ENCODE measurements around the gene SOS2. TPM values are rescaled to one million over a fixed set of nuclear protein-coding genes. Genes with fewer than 3 reads are reported as not detected.

The SOS2 gene
- total RNA-seq, 1 experiment from 2014 or later = 11.7 TPM

DNA sequence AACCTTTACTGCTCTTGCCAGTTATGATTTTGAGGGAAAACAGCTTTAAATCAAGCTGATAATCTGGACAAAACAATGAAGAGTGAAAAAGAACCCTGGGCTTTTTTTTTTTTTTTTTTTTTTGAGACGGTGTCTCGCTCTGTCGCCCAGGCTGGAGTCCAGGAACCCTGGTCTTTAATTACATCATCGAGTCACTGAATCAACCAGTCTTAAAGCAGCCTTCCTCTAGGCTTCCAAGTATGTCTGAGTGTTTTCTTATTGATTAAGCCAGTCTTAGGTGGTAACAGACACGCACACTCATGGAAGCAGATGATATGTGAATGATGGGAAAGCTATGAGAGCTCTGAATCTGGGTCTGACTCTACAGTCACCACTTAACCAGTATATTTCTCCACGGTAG lies 109.1 kb downstream of the SOS2 start:
- no peak for ATAC-seq
- Histone ChIP-seq H3K9me2 (ENCODE audit: insufficient read depth) (no peaks in the 10 kb centered on the region), H3K9me3 (ENCODE audit: control insufficient read depth in 1 of 2, insufficient read depth in 1 of 2, low read depth in 1 of 2, low read length in 2 of 2) (no peaks in the 10 kb centered on the region), H3K4me2 (ENCODE audit: low read length) (no peak overlapping the region), H3K4me1 (ENCODE audit: control insufficient read depth in 1 of 2, insufficient read depth in 2 of 2, low read length in 2 of 2) (no peaks in the 10 kb centered on the region), H3K27me3 (ENCODE audit: insufficient read depth, low read length) (no peaks in the 10 kb centered on the region), H3K4me3 (replicated peaks in 1 of 2; ENCODE audit: low read depth in 1 of 2, low read length in 2 of 2) (no peak overlapping the region), H4K20me1 (ENCODE audit: insufficient read depth) (no peaks in the 10 kb centered on the region), H3K36me3 (ENCODE audit: control insufficient read depth in 1 of 2, insufficient read depth in 2 of 2, low read length in 2 of 2) (no peaks in the 10 kb centered on the region; a peak in 1 of 4 replicates), H3K79me2 (ENCODE audit: insufficient read depth, low read length) (no peaks in the 10 kb centered on the region), H3K27ac (ENCODE audit: low read depth, low read length) (no peak overlapping the region), H2AFZ (ENCODE audit: low read depth, low read length, poor library complexity, severe bottlenecking) (no peak overlapping the region), H3K9ac (ENCODE audit: low read length) (no peak overlapping the region)
- intact Hi-C loops (cut with micrococcal nuclease) = no loop called here
- no TSS peak for BruUV-seq (replicated peaks)
- ChIA-PET CTCF (no interaction called here), RAD21 (ENCODE audit: low non-redundant PET in 1 of 2, low total read pairs in 2 of 2, uncharacterized antibody in 2 of 2, unreplicated experiment in 2 of 2) (no interaction called here), POLR2A (no interaction called here)
- no peak for DNase-seq (ENCODE audit: low read depth, low spot score)
- TF ChIP-seq YY1 (IDR thresholded peaks at IDR 0.05; ENCODE audit: extremely low read depth, insufficient replicate concordance, low read depth, low read length) (no peak), EZH2 (IDR thresholded peaks at IDR 0.05) (no peak), CBX3 (IDR thresholded peaks at IDR 0.05; ENCODE audit: low read depth) (no peak), CEBPB (IDR thresholded peaks at IDR 0.05; ENCODE audit: low read depth) (no peak), SIN3A (IDR thresholded peaks at IDR 0.05; ENCODE audit: low read depth) (no peak)
- TF ChIP-seq, protein P1, sequence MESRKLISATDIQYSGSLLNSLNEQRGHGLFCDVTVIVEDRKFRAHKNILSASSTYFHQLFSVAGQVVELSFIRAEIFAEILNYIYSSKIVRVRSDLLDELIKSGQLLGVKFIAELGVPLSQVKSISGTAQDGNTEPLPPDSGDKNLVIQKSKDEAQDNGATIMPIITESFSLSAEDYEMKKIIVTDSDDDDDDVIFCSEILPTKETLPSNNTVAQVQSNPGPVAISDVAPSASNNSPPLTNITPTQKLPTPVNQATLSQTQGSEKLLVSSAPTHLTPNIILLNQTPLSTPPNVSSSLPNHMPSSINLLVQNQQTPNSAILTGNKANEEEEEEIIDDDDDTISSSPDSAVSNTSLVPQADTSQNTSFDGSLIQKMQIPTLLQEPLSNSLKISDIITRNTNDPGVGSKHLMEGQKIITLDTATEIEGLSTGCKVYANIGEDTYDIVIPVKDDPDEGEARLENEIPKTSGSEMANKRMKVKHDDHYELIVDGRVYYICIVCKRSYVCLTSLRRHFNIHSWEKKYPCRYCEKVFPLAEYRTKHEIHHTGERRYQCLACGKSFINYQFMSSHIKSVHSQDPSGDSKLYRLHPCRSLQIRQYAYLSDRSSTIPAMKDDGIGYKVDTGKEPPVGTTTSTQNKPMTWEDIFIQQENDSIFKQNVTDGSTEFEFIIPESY (IDR thresholded peaks at IDR 0.05; ENCODE audit: extremely low read depth, insufficient replicate concordance, low read length) = no peak
- TF ChIP-seq, protein P2, sequence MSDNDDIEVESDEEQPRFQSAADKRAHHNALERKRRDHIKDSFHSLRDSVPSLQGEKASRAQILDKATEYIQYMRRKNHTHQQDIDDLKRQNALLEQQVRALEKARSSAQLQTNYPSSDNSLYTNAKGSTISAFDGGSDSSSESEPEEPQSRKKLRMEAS (IDR thresholded peaks at IDR 0.05) = no peak
- TF ChIP-seq, protein P3, sequence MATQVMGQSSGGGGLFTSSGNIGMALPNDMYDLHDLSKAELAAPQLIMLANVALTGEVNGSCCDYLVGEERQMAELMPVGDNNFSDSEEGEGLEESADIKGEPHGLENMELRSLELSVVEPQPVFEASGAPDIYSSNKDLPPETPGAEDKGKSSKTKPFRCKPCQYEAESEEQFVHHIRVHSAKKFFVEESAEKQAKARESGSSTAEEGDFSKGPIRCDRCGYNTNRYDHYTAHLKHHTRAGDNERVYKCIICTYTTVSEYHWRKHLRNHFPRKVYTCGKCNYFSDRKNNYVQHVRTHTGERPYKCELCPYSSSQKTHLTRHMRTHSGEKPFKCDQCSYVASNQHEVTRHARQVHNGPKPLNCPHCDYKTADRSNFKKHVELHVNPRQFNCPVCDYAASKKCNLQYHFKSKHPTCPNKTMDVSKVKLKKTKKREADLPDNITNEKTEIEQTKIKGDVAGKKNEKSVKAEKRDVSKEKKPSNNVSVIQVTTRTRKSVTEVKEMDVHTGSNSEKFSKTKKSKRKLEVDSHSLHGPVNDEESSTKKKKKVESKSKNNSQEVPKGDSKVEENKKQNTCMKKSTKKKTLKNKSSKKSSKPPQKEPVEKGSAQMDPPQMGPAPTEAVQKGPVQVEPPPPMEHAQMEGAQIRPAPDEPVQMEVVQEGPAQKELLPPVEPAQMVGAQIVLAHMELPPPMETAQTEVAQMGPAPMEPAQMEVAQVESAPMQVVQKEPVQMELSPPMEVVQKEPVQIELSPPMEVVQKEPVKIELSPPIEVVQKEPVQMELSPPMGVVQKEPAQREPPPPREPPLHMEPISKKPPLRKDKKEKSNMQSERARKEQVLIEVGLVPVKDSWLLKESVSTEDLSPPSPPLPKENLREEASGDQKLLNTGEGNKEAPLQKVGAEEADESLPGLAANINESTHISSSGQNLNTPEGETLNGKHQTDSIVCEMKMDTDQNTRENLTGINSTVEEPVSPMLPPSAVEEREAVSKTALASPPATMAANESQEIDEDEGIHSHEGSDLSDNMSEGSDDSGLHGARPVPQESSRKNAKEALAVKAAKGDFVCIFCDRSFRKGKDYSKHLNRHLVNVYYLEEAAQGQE (IDR thresholded peaks at IDR 0.05; ENCODE audit: low read depth) = no peak
- TF ChIP-seq, protein P4, sequence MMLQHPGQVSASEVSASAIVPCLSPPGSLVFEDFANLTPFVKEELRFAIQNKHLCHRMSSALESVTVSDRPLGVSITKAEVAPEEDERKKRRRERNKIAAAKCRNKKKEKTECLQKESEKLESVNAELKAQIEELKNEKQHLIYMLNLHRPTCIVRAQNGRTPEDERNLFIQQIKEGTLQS (IDR thresholded peaks at IDR 0.05) = no peak

Measured in HCT116 (cell line).